ENCODE data around the gene FOCAD. TPM values are rescaled to one million over a fixed set of nuclear protein-coding genes. Genes with fewer than 3 reads are reported as not detected.

Gene FOCAD
- total and polyA plus RNA-seq, 10 of the 15 experiments (the other 5 are each of a cell fraction or from before 2014, with no cell fraction given), result 13.7 to 93.0 (median 41.8) TPM

DNA sequence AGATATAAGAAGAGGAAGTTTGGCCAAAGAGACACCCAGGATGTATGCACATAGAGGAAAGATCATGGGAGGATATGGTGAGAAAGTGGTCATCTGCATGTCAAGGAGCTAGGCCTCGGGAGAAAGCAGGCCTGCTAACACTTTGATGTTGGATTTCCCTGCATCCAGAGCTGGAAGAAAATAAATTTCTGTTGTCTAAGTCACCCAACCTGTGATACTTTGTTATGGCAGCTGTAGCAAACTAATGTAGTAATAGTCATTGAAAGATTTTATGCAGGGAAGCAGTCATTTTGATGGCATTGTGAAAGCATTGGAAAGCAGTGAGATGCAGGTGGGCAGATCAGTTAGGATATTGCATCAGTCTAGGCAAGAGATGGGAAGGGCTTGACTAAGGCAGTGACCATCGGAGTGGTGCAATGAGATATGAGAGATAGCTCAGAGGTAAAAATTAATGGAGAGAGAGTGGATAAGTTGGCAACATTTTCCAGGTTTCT lies 24.5 kb upstream of the FOCAD start:
- no peak overlapping the region for H2AFZ ChIP-seq (ENCODE audit: control insufficient read depth, low read depth, low read length)
- ChIA-PET RAD21 (ENCODE audit: unreplicated experiment) (interaction anchor here (0.9 to 6.0 kb wide), 11 partner anchors 10 to 280 kb away, joined by 3 to 176 read pairs (median 5); partner anchors contain the start of genes FOCAD and MLLT3), POLR2A (interaction anchor here (0.5 to 8.7 kb wide), 7 partner anchors 11 to 742 kb away, joined by 3 to 165 read pairs (median 6); partner anchors contain the start of genes FOCAD and MLLT3), SMC1A (ENCODE audit: uncharacterized antibody, unreplicated experiment) (interaction anchor here (0.7 to 6.0 kb wide), 19 partner anchors 10 to 338 kb away, joined by 3 to 199 read pairs (median 3); partner anchors contain the start of genes FOCAD and MLLT3), CTCF (interaction anchor here (0.7 to 3.4 kb wide), 9 partner anchors 10 to 143 kb away, joined by 3 to 18 read pairs (median 8); partner anchors contain the start of gene MLLT3)
- DNase-seq (ENCODE audit: low read depth, low spot score) (no peak), FAIRE-seq (peak; percentile 44), ATAC-seq (peak; percentile 2; the same call in 2 of the 3 replicates)
- 11% methylated on average over 2 of the region's 2 CpGs for WGBS (ENCODE audit: insufficient coverage, insufficient replicate concordance, low lambda C conversion rate, missing lambda C conversion rate)
- H3K79me2 ChIP-seq (ENCODE audit: control insufficient read depth, insufficient read depth, low read length), result peaks cover 55% of the 10 kb centered on the region
- H3K36me3 ChIP-seq (ENCODE audit: control insufficient read depth in 2 of 2, insufficient read depth in 2 of 2, low read length in 1 of 2), result no peaks in the 10 kb centered on the region
- BruUV-seq (replicated peaks), result no TSS peak
- H3K9ac ChIP-seq (ENCODE audit: control insufficient read depth, insufficient read depth, low read length), result peak overlapping the region; percentile 77; the same call in 1 of the 2 replicates
- H3K27me3 ChIP-seq (replicated peaks in 1 of 2; ENCODE audit: control insufficient read depth in 2 of 2, insufficient read depth in 2 of 2, low read length in 1 of 2), result no peaks in the 10 kb centered on the region
- in situ Hi-C loops (cut with MboI), result no loop called here
- 0 out of 2 replicates have a peak, but pooled peaks have one; percentile 7 for TF ChIP-seq HDGF (IDR thresholded peaks at IDR 0.05)
- TF ChIP-seq, protein P1, sequence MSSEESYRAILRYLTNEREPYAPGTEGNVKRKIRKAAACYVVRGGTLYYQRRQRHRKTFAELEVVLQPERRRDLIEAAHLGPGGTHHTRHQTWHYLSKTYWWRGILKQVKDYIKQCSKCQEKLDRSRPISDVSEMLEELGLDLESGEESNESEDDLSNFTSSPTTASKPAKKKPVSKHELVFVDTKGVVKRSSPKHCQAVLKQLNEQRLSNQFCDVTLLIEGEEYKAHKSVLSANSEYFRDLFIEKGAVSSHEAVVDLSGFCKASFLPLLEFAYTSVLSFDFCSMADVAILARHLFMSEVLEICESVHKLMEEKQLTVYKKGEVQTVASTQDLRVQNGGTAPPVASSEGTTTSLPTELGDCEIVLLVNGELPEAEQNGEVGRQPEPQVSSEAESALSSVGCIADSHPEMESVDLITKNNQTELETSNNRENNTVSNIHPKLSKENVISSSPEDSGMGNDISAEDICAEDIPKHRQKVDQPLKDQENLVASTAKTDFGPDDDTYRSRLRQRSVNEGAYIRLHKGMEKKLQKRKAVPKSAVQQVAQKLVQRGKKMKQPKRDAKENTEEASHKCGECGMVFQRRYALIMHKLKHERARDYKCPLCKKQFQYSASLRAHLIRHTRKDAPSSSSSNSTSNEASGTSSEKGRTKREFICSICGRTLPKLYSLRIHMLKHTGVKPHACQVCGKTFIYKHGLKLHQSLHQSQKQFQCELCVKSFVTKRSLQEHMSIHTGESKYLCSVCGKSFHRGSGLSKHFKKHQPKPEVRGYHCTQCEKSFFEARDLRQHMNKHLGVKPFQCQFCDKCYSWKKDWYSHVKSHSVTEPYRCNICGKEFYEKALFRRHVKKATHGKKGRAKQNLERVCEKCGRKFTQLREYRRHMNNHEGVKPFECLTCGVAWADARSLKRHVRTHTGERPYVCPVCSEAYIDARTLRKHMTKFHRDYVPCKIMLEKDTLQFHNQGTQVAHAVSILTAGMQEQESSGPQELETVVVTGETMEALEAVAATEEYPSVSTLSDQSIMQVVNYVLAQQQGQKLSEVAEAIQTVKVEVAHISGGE (CRISPR knock-in tag; IDR thresholded peaks at IDR 0.05), result no peak
- TF ChIP-seq, protein P2, sequence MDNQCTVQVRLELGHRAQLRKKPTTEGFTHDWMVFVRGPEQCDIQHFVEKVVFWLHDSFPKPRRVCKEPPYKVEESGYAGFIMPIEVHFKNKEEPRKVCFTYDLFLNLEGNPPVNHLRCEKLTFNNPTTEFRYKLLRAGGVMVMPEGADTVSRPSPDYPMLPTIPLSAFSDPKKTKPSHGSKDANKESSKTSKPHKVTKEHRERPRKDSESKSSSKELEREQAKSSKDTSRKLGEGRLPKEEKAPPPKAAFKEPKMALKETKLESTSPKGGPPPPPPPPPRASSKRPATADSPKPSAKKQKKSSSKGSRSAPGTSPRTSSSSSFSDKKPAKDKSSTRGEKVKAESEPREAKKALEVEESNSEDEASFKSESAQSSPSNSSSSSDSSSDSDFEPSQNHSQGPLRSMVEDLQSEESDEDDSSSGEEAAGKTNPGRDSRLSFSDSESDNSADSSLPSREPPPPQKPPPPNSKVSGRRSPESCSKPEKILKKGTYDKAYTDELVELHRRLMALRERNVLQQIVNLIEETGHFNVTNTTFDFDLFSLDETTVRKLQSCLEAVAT (IDR thresholded peaks at IDR 0.05), result 0 out of 2 replicates have a peak, but pooled peaks have one; percentile 2
- TF ChIP-seq NBN (IDR thresholded peaks at IDR 0.05), result 0 out of 2 replicates have a peak, but pooled peaks have one; percentile 2
- intact Hi-C loops (cut with micrococcal nuclease; ENCODE audit: unreplicated experiment), result loop anchor here (1.0 kb wide), 2 partner anchors 19 to 35 kb away; no protein-coding TSS in a partner anchor
- H3K9me3 ChIP-seq (replicated peaks; ENCODE audit: control insufficient read depth, insufficient read depth, low read length), result no peaks in the 10 kb centered on the region
- H3K4me1 ChIP-seq (ENCODE audit: control insufficient read depth, insufficient read depth, low read length), result no peaks in the 10 kb centered on the region
- H3K4me3 ChIP-seq, result peak overlapping the region; percentile 76
- H3K27ac ChIP-seq (ENCODE audit: control insufficient read depth, insufficient read depth), result peak overlapping the region; percentile 88; the same call in 1 of the 2 replicates
- peak overlapping the region; percentile 49 for H3K4me2 ChIP-seq (ENCODE audit: control insufficient read depth, insufficient read depth)
- no peaks in the 10 kb centered on the region for H4K20me1 ChIP-seq (ENCODE audit: control insufficient read depth, insufficient read depth)
